Transverse colon (tissue), 4 donors: Measurements from ENCODE around the gene CALML4. TPM values are rescaled to one million over a fixed set of nuclear protein-coding genes. Genes with fewer than 3 reads are reported as not detected.

Source experiments
- DNase-seq: peaks from one replicate; pipeline ENCODE4 v3.0.0-alpha.2; 2019
- H3K27ac ChIP-seq, 4 donors: fragments of 200-600 bp; sonication (generic); 2 replicates each; pipeline ENCODE4 v1.5.1; 2016 to 2018; ENCODE audit warnings: inconsistent platforms in 4 of 4
- H3K27me3 ChIP-seq: fragments of 200-600 bp; sonication (generic); 2 replicates; pipeline ENCODE4 v1.5.1; 2017; ENCODE audit warnings: inconsistent platforms
- H3K36me3 ChIP-seq, 4 donors: fragments of 200-600 bp; sonication (generic); 2 replicates each; pipeline ENCODE4 v1.5.1; 2017 to 2019; ENCODE audit warnings: inconsistent platforms in 4 of 4
- H3K4me1 ChIP-seq, 4 donors: fragments of 200-600 bp; sonication (generic); 2 replicates each; pipeline ENCODE4 v1.5.1; 2017 to 2020; ENCODE audit warnings: inconsistent platforms in 4 of 4
- H3K4me3 ChIP-seq, 4 donors: fragments of 200-600 bp; sonication (generic); 1 replicate in 1 of 4; 2 replicates in 3 of 4; pipeline versions ENCODE4 v1.5.1 to v1.6.1; 2017 to 2019; ENCODE audit warnings: inconsistent platforms in 4 of 4
- H3K9me3 ChIP-seq, 2 donors: fragments of 200-600 bp; sonication (generic); 2 replicates each; pipeline ENCODE4 v1.5.1; 2017 to 2019; ENCODE audit warnings: inconsistent platforms in 2 of 2
- EP300 ChIP-seq: sonication (generic); formaldehyde crosslinking; IDR thresholded peaks from one replicate; pipeline ENCODE4 v1.6.1; 2017; ENCODE audit warnings: antibody characterized with exemption, low read depth
- POLR2A ChIP-seq: fragments of 450-650 bp; IDR thresholded peaks from one replicate; pipeline ENCODE4 v1.6.1; 2016; ENCODE audit warnings: antibody characterized with exemption, mild to moderate bottlenecking, moderate library complexity
- POLR2AphosphoS5 ChIP-seq, 3 donors: sonication (generic); formaldehyde crosslinking; IDR thresholded peaks; one replicate each; pipeline ENCODE4 v1.6.1; 2016; ENCODE audit warnings: antibody characterized with exemption in 3 of 3
- WGBS, 2 donors: methylation state at CpG; one replicate each; pipeline ENCODE4 v1.1.5; 2018; ENCODE audit warnings: low coverage in 1 of 2; 5-methylcytosine and 5-hydroxymethylcytosine counted together
- in situ Hi-C, 4 donors: fragments of 200-750 bp; cut with MboI; loops; one replicate each; pipeline versions ENCODE4 v1.15.0 to v1.15.1; 2017; ENCODE audit warnings: low sequenced_read_pairs in 3 of 4, low pct_ligation_motif_present in 1 of 4, low pct_unique_long_range_greater_than_20kb in 1 of 4
- intact Hi-C: fragments of 100-400 bp; cut with DNase I; formaldehyde crosslinking; loops from one replicate; pipeline ENCODE4 v1.15.1; 2023; ENCODE audit warnings: low total_unique reads
- total RNA-seq, 4 donors: library from RNA; depleted of rRNA; stranded (reverse); fragments of >200 nt; gene quantifications; one replicate each; pipeline ENCODE4 v1.1.0, GENCODE V29; 2016
- TF ChIP-seq, protein P1 (sequence below), 5 experiments: fragments of 200-600 bp in 3 of 5; fragments of 450-650 bp in 2 of 5; sonication (generic) in 3 of 5; IDR thresholded peaks; 1 replicate in 2 of 5; 2 replicates in 3 of 5; pipeline ENCODE4 v1.5.1; 2016 to 2017; ENCODE audit warnings: antibody characterized with exemption in 5 of 5, inconsistent platforms in 3 of 5, mild to moderate bottlenecking in 2 of 5, moderate library complexity in 1 of 5

CALML4 gene
- total RNA-seq, 4 donors from 2014 or later = 56.3 to 153 (median 75.2) TPM

DNA sequence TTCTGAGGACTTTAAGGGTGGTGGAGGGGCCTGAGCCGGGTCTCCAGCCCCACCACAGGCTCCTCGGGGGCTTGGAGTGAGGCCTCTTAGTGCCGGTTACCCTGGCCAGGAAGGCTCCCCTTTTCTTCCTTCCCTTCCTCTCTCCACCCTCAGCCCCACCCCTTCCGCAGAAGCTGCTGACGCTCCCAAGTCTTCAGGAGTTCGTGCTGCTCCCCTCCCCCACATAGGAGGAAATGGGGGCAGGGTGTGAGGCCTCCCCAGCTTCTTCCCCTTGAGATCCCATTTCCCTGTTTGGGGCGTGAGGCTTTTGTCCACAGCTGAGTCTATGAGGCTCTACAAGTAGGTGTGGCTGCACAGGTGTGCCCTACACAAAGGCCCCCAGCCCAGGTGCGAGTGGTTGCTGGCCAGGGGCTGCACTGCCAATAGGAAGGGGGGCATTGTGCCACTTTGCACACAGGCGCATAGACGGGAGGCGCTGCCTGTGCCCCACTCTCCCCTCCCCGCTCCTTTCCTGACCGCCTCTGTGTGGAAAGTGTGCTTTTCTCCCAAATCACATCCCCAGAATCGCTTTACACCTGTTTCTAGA is 915 bp upstream of the CALML4 start:
- Histone ChIP-seq H3K9me3 (no peaks in the 10 kb centered on the region), H3K4me1 (peaks cover 12 to 64% (median 45%) of the 10 kb centered on the region in 4 donors), H3K27me3 (no peaks in the 10 kb centered on the region), H3K36me3 (no peaks in the 10 kb centered on the region), H3K27ac (peak overlapping the region; percentile 87 to 90 (median 90)), H3K4me3 (peak overlapping the region in 3 of 4 donors; percentile 33 to 61 (median 47))
- 62% methylated on average over 14 of the region's 14 CpGs; no CpG with 5 or more reads in 1 of the 2 donors for WGBS, 2 donors
- TF ChIP-seq POLR2A (peak; percentile 9), POLR2AphosphoS5 (IDR thresholded peaks at IDR 0.05) (peak; percentile 60 to 71 (median 64)), EP300 (peak; percentile 23)
- TF ChIP-seq, protein P1, sequence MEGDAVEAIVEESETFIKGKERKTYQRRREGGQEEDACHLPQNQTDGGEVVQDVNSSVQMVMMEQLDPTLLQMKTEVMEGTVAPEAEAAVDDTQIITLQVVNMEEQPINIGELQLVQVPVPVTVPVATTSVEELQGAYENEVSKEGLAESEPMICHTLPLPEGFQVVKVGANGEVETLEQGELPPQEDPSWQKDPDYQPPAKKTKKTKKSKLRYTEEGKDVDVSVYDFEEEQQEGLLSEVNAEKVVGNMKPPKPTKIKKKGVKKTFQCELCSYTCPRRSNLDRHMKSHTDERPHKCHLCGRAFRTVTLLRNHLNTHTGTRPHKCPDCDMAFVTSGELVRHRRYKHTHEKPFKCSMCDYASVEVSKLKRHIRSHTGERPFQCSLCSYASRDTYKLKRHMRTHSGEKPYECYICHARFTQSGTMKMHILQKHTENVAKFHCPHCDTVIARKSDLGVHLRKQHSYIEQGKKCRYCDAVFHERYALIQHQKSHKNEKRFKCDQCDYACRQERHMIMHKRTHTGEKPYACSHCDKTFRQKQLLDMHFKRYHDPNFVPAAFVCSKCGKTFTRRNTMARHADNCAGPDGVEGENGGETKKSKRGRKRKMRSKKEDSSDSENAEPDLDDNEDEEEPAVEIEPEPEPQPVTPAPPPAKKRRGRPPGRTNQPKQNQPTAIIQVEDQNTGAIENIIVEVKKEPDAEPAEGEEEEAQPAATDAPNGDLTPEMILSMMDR (IDR thresholded peaks at IDR 0.05) = no peak
- intact Hi-C loops (loop anchor here (5.0 kb wide), 1 partner anchor 1679 kb away; no protein-coding TSS in a partner anchor), in situ Hi-C loops (no loop called here)
- peak; percentile 92 for DNase-seq

GRCh38 chr15:68205558-68205944 is 419 bp upstream of the CALML4 start:
- peak overlapping the region; percentile 87 to 90 (median 90) for H3K27ac ChIP-seq
- TF ChIP-seq, protein P1 (IDR thresholded peaks at IDR 0.05) = no peak
- TF ChIP-seq EP300 = no peak
- no peak for TF ChIP-seq POLR2A
- TF ChIP-seq POLR2AphosphoS5 (IDR thresholded peaks at IDR 0.05) = no peak
- intact Hi-C loops = loop anchor here (5.0 kb wide), 1 partner anchor 1678 kb away; no protein-coding TSS in a partner anchor

DNA sequence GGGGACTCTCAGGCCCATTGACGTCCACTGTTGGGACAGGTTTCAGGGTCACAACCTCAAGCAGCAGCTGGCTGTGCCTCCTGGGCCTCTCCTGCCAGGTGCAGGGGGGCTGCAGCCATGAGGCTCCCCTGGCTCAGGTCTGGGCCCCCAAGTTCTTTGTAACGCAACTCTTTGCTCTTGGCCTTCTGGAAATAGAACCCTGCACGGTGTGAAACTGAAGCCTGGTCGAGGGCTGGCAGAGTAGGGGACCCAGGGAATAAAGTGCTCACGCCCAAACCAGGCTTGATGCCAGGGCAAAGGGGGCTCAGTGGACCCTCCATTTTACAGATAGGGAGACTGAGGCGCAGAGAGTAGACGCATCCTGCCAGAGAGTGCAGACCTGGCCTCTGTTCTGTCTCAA is 771 bp downstream of the CALML4 start:
- peak overlapping the region; percentile 87 to 90 (median 90) for H3K27ac ChIP-seq
- H3K4me3 ChIP-seq = peak overlapping the region; percentile 8 to 61 (median 40)
- H3K9me3 ChIP-seq = no peaks in the 10 kb centered on the region
- intact Hi-C loops (no loop called here), in situ Hi-C loops (no loop called here)
- H3K36me3 ChIP-seq = no peaks in the 10 kb centered on the region
- no peak for TF ChIP-seq POLR2A
- TF ChIP-seq, protein P1 (IDR thresholded peaks at IDR 0.05) = no peak
- TF ChIP-seq EP300 = no peak
- TF ChIP-seq POLR2AphosphoS5 (IDR thresholded peaks at IDR 0.05) = no peak
- H3K27me3 ChIP-seq = no peaks in the 10 kb centered on the region
- DNase-seq = no peak
- H3K4me1 ChIP-seq = peaks cover 12 to 66% (median 46%) of the 10 kb centered on the region in 4 donors
- WGBS, 2 donors = 67 to 71% methylated on average over 1 to 7 of the region's 7 CpGs

More at GRCh38 chr15:68205558-68205944, 419 bp upstream of the CALML4 start:
- Histone ChIP-seq H3K9me3 (no peaks in the 10 kb centered on the region), H3K4me3 (peak overlapping the region in 3 of 4 donors; percentile 33 to 61 (median 47)), H3K36me3 (no peaks in the 10 kb centered on the region), H3K27me3 (no peaks in the 10 kb centered on the region), H3K4me1 (peaks cover 10 to 64% (median 45%) of the 10 kb centered on the region in 4 donors)
- no peak for DNase-seq
- WGBS, 2 donors = 45% methylated on average over 11 of the region's 13 CpGs; no CpG with 5 or more reads in 1 of the 2 donors
- in situ Hi-C loops = no loop called here

GRCh38 chr15:68203956-68204355 is 1.2 kb downstream of the CALML4 start:
- TF ChIP-seq, protein P1 (IDR thresholded peaks at IDR 0.05) = no peak
- TF ChIP-seq POLR2A = no peak
- TF ChIP-seq POLR2AphosphoS5 (IDR thresholded peaks at IDR 0.05) = no peak
- in situ Hi-C loops = no loop called here
- no peak for DNase-seq
- H3K36me3 ChIP-seq = no peaks in the 10 kb centered on the region
- H3K27ac ChIP-seq = peak overlapping the region; percentile 87 to 90 (median 90)
- peaks cover 12 to 66% (median 46%) of the 10 kb centered on the region in 4 donors for H3K4me1 ChIP-seq
- no peaks in the 10 kb centered on the region for H3K27me3 ChIP-seq
- no peaks in the 10 kb centered on the region for H3K9me3 ChIP-seq
- H3K4me3 ChIP-seq = peak overlapping the region in 3 of 4 donors; percentile 33 to 61 (median 47)
- WGBS, 2 donors = 57% methylated on average over 5 of the region's 5 CpGs; no CpG with 5 or more reads in 1 of the 2 donors
- intact Hi-C loops = no loop called here
